GM12878 (cell line): Measurements from ENCODE around the gene SLC19A1.

ENCODE experiments used
- BHLHE40 ChIP-seq, 2 experiments: fragments of 450-650 bp in 1 of 2; IDR thresholded peaks; 2 replicates each; pipeline ENCODE4 v1.6.1; 2011 to 2017; ENCODE audit warnings: low read depth in 2 of 2, borderline replicate concordance in 1 of 2, improper control_type of control experiment in 1 of 2, low read length in 1 of 2, mild to moderate bottlenecking in 1 of 2
- CHD1 ChIP-seq: IDR thresholded peaks from 2 replicates; pipeline ENCODE4 v1.6.1; 2012; ENCODE audit warnings: low read depth, low read length, improper control_type of control experiment
- E2F4 ChIP-seq: IDR thresholded peaks from 2 replicates; pipeline ENCODE4 v1.6.1; 2012; ENCODE audit warnings: low read depth, low read length, improper control_type of control experiment
- EZH2 ChIP-seq: IDR thresholded peaks from 2 replicates; pipeline ENCODE4 v1.6.1; 2012; ENCODE audit warnings: low read depth, mild to moderate bottlenecking, control low read depth, inconsistent platforms, low read length, borderline replicate concordance; ENCODE audit not compliant: control insufficient read depth
- FOS ChIP-seq: IDR thresholded peaks from 3 replicates; pipeline ENCODE4 v1.6.1; 2011; ENCODE audit warnings: borderline replicate concordance; ENCODE audit not compliant: insufficient read length; ENCODE audit errors: extremely low read depth
- FOXM1 ChIP-seq: IDR thresholded peaks from 2 replicates; pipeline ENCODE4 v1.6.1; 2012; ENCODE audit warnings: low read depth, mild to moderate bottlenecking, inconsistent platforms, low read length, moderate library complexity
- MAX ChIP-seq: IDR thresholded peaks from 2 replicates; pipeline ENCODE4 v1.6.1; 2012; ENCODE audit warnings: low read depth, low read length, improper control_type of control experiment
- POLR2AphosphoS5 ChIP-seq: IDR thresholded peaks from 2 replicates; pipeline ENCODE4 v1.6.1; 2011; ENCODE audit warnings: mild to moderate bottlenecking, low read length, inconsistent platforms
- RAD21 ChIP-seq: IDR thresholded peaks from 2 replicates; pipeline ENCODE4 v1.6.1; 2011; ENCODE audit warnings: mild to moderate bottlenecking, low read depth, low read length, moderate library complexity; ENCODE audit not compliant: insufficient read depth
- RBBP5 ChIP-seq: fragments of 200-600 bp; sonication (generic); conservative IDR thresholded peaks from 2 replicates; pipeline ENCODE4 v1.6.1; 2016
- SREBF2 ChIP-seq: IDR thresholded peaks from 2 replicates; pipeline ENCODE4 v1.6.1; 2012; ENCODE audit warnings: mild to moderate bottlenecking, low read length
- ZBTB4 ChIP-seq: fragments of 450-650 bp; formaldehyde crosslinking; IDR thresholded peaks from 2 replicates; pipeline ENCODE4 v1.4.0; 2022; ENCODE audit warnings: mild to moderate bottlenecking, moderate library complexity
- TF ChIP-seq, protein P1 (sequence below), 3 experiments: IDR thresholded peaks in 2 of 3; conservative IDR thresholded peaks in 1 of 3; 2 replicates each; pipeline ENCODE4 v1.5.1; 2011; ENCODE audit warnings: low read depth in 3 of 3, low read length in 3 of 3, mild to moderate bottlenecking in 3 of 3, control low read depth in 2 of 3, moderate library complexity in 2 of 3, inconsistent platforms in 1 of 3, mixed read lengths in 1 of 3; ENCODE audit not compliant: control insufficient read depth in 2 of 3, insufficient read depth in 1 of 3; ENCODE audit errors: extremely low read depth in 1 of 3
- TF ChIP-seq, protein P2 (sequence below): IDR thresholded peaks from 2 replicates; pipeline ENCODE4 v1.6.1; 2011; ENCODE audit warnings: low read depth, mild to moderate bottlenecking, low read length, moderate library complexity, borderline replicate concordance; ENCODE audit errors: extremely low read depth

GRCh38 chr21:45586289-45586858 lies 44.1 kb upstream of the SLC19A1 start:
- TF ChIP-seq FOXM1 (no peak), RAD21 (no peak), ZBTB4 (CRISPR knock-in tag) (no peak), POLR2AphosphoS5 (no peak), RBBP5 (no peak), MAX (no peak), SREBF2 (no peak), BHLHE40 (IDR thresholded peaks at IDR 0.05; ENCODE audit: borderline replicate concordance in 1 of 2, low read depth in 2 of 2, low read length in 1 of 2) (no peak), CHD1 (no peak), FOS (no peak), E2F4 (no peak), EZH2 (no peak)
- TF ChIP-seq, protein P1, sequence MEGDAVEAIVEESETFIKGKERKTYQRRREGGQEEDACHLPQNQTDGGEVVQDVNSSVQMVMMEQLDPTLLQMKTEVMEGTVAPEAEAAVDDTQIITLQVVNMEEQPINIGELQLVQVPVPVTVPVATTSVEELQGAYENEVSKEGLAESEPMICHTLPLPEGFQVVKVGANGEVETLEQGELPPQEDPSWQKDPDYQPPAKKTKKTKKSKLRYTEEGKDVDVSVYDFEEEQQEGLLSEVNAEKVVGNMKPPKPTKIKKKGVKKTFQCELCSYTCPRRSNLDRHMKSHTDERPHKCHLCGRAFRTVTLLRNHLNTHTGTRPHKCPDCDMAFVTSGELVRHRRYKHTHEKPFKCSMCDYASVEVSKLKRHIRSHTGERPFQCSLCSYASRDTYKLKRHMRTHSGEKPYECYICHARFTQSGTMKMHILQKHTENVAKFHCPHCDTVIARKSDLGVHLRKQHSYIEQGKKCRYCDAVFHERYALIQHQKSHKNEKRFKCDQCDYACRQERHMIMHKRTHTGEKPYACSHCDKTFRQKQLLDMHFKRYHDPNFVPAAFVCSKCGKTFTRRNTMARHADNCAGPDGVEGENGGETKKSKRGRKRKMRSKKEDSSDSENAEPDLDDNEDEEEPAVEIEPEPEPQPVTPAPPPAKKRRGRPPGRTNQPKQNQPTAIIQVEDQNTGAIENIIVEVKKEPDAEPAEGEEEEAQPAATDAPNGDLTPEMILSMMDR (IDR thresholded peaks at IDR 0.05 in 2 of 3, conservative IDR thresholded peaks at IDR 0.05 in 1 of 3; ENCODE audit: control insufficient read depth in 2 of 3, extremely low read depth in 1 of 3, insufficient read depth in 1 of 3, low read depth in 3 of 3, low read length in 3 of 3): no peak
- TF ChIP-seq, protein P2, sequence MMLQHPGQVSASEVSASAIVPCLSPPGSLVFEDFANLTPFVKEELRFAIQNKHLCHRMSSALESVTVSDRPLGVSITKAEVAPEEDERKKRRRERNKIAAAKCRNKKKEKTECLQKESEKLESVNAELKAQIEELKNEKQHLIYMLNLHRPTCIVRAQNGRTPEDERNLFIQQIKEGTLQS: no peak
